ENCODE data around the gene L3MBTL3. TPM values are rescaled to one million over a fixed set of nuclear protein-coding genes. Genes with fewer than 3 reads are reported as not detected.

L3MBTL3 gene
- total and polyA plus RNA-seq, 10 of the 15 experiments (the other 5 are each of a cell fraction or from before 2014, with no cell fraction given): 0.71 to 9.4 (median 6.2) TPM

GRCh38 chr6:129992881-129993280 is 25.5 kb upstream of the L3MBTL3 start:
- no peak for FAIRE-seq
- no peak overlapping the region for H2AFZ ChIP-seq (ENCODE audit: control insufficient read depth, low read depth, low read length)
- no peak overlapping the region for H3K9ac ChIP-seq (ENCODE audit: control insufficient read depth, insufficient read depth, low read length)
- intact Hi-C loops (cut with micrococcal nuclease; ENCODE audit: unreplicated experiment) (no loop called here), in situ Hi-C loops (cut with MboI) (no loop called here)
- WGBS (ENCODE audit: insufficient coverage, insufficient replicate concordance, low lambda C conversion rate, missing lambda C conversion rate): 18% methylated on average over 3 of the region's 3 CpGs
- no TSS peak for BruUV-seq (replicated peaks)
- H3K4me3 ChIP-seq: no peak overlapping the region
- no peaks in the 10 kb centered on the region for H3K36me3 ChIP-seq (ENCODE audit: control insufficient read depth in 2 of 2, insufficient read depth in 2 of 2, low read length in 1 of 2)
- no peak for ATAC-seq
- H3K79me2 ChIP-seq (ENCODE audit: control insufficient read depth, insufficient read depth, low read length): no peaks in the 10 kb centered on the region
- ChIA-PET POLR2A (no interaction called here), CTCF (interaction anchor here (0.8 to 1.4 kb wide), 2 partner anchors 29 to 100 kb away, joined by 3 to 4 read pairs; no protein-coding TSS in a partner anchor), SMC1A (ENCODE audit: uncharacterized antibody, unreplicated experiment) (interaction anchor here (1.7 kb wide), 1 partner anchor 11 kb away, joined by 8 read pairs; no protein-coding TSS in a partner anchor), RAD21 (ENCODE audit: unreplicated experiment) (interaction anchor here (0.7 kb wide), 1 partner anchor 36 kb away, joined by 3 read pairs; no protein-coding TSS in a partner anchor)
- H3K27me3 ChIP-seq (replicated peaks in 1 of 2; ENCODE audit: control insufficient read depth in 2 of 2, insufficient read depth in 2 of 2, low read length in 1 of 2): no peaks in the 10 kb centered on the region
- no peaks in the 10 kb centered on the region for H3K9me3 ChIP-seq (replicated peaks; ENCODE audit: control insufficient read depth, insufficient read depth, low read length)
- H3K27ac ChIP-seq (ENCODE audit: control insufficient read depth, insufficient read depth): no peak overlapping the region
- no peak overlapping the region for H3K4me2 ChIP-seq (ENCODE audit: control insufficient read depth, insufficient read depth)
- no peaks in the 10 kb centered on the region for H4K20me1 ChIP-seq (ENCODE audit: control insufficient read depth, insufficient read depth)
- DNase-seq (ENCODE audit: low read depth, low spot score): no peak
- no peaks in the 10 kb centered on the region for H3K4me1 ChIP-seq (ENCODE audit: control insufficient read depth, insufficient read depth, low read length)
- TF ChIP-seq, protein P1, sequence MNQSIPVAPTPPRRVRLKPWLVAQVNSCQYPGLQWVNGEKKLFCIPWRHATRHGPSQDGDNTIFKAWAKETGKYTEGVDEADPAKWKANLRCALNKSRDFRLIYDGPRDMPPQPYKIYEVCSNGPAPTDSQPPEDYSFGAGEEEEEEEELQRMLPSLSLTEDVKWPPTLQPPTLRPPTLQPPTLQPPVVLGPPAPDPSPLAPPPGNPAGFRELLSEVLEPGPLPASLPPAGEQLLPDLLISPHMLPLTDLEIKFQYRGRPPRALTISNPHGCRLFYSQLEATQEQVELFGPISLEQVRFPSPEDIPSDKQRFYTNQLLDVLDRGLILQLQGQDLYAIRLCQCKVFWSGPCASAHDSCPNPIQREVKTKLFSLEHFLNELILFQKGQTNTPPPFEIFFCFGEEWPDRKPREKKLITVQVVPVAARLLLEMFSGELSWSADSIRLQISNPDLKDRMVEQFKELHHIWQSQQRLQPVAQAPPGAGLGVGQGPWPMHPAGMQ (IDR thresholded peaks at IDR 0.05; ENCODE audit: borderline replicate concordance): no peak
- TF ChIP-seq ZNF622 (IDR thresholded peaks at IDR 0.05) (no peak), POLR2A (IDR thresholded peaks at IDR 0.05; ENCODE audit: low read depth, low read length) (no peak), PAX5 (IDR thresholded peaks at IDR 0.05; ENCODE audit: borderline replicate concordance, low read depth, low read length) (no peak), BCL11A (IDR thresholded peaks at IDR 0.05; ENCODE audit: low read depth, low read length) (no peak), PKNOX1 (IDR thresholded peaks at IDR 0.05) (no peak), RAD21 (IDR thresholded peaks at IDR 0.05; ENCODE audit: insufficient read depth, low read depth, low read length) (no peak), EZH2 (IDR thresholded peaks at IDR 0.05; ENCODE audit: borderline replicate concordance, control insufficient read depth, low read depth, low read length) (no peak), ETV6 (conservative IDR thresholded peaks at IDR 0.05 in 1 of 2, IDR thresholded peaks at IDR 0.05 in 1 of 2; ENCODE audit: borderline replicate concordance in 1 of 2, low read depth in 1 of 2) (no peak), RELB (IDR thresholded peaks at IDR 0.05; ENCODE audit: low read depth) (no peak), IKZF1 (conservative IDR thresholded peaks at IDR 0.05) (no peak)
- TF ChIP-seq, protein P2, sequence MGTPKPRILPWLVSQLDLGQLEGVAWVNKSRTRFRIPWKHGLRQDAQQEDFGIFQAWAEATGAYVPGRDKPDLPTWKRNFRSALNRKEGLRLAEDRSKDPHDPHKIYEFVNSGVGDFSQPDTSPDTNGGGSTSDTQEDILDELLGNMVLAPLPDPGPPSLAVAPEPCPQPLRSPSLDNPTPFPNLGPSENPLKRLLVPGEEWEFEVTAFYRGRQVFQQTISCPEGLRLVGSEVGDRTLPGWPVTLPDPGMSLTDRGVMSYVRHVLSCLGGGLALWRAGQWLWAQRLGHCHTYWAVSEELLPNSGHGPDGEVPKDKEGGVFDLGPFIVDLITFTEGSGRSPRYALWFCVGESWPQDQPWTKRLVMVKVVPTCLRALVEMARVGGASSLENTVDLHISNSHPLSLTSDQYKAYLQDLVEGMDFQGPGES (IDR thresholded peaks at IDR 0.05): no peak
- TF ChIP-seq, protein P3, sequence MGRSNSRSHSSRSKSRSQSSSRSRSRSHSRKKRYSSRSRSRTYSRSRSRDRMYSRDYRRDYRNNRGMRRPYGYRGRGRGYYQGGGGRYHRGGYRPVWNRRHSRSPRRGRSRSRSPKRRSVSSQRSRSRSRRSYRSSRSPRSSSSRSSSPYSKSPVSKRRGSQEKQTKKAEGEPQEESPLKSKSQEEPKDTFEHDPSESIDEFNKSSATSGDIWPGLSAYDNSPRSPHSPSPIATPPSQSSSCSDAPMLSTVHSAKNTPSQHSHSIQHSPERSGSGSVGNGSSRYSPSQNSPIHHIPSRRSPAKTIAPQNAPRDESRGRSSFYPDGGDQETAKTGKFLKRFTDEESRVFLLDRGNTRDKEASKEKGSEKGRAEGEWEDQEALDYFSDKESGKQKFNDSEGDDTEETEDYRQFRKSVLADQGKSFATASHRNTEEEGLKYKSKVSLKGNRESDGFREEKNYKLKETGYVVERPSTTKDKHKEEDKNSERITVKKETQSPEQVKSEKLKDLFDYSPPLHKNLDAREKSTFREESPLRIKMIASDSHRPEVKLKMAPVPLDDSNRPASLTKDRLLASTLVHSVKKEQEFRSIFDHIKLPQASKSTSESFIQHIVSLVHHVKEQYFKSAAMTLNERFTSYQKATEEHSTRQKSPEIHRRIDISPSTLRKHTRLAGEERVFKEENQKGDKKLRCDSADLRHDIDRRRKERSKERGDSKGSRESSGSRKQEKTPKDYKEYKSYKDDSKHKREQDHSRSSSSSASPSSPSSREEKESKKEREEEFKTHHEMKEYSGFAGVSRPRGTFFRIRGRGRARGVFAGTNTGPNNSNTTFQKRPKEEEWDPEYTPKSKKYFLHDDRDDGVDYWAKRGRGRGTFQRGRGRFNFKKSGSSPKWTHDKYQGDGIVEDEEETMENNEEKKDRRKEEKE (IDR thresholded peaks at IDR 0.05): no peak
